Measurements from ENCODE around the gene RBKS. TPM values are rescaled to one million over a fixed set of nuclear protein-coding genes. Genes with fewer than 3 reads are reported as not detected.

Gene RBKS
- total RNA-seq, 4 donors from 2014 or later, result 1.6 to 5.4 (median 3.3) TPM

- no peak for DNase-seq
- H3K4me1 ChIP-seq, result peaks cover 0 to 7% of the 10 kb centered on the region in 2 donors
- H3K4me3 ChIP-seq, result no peak overlapping the region
- TF ChIP-seq POLR2A (IDR thresholded peaks at IDR 0.05) (no peak), CTCF (IDR thresholded peaks at IDR 0.05) (no peak)
- peak overlapping the region; percentile 96 for H3K27ac ChIP-seq
- no peaks in the 10 kb centered on the region for H3K9me3 ChIP-seq
- intact Hi-C loops (cut with DNase I; ENCODE audit: low total_unique reads), result no loop called here
- H3K36me3 ChIP-seq, result no peaks in the 10 kb centered on the region
- H3K27me3 ChIP-seq, result no peaks in the 10 kb centered on the region
These were observed 1.4 kb downstream of the RBKS start for GRCh38 chr2:27888790-27889189.

- H3K27ac ChIP-seq, result peak overlapping the region; percentile 96
- H3K4me1 ChIP-seq, result peaks cover 0 to 7% of the 10 kb centered on the region in 2 donors
- intact Hi-C loops (cut with DNase I; ENCODE audit: low total_unique reads), result no loop called here
- TF ChIP-seq POLR2A (IDR thresholded peaks at IDR 0.05) (no peak), CTCF (IDR thresholded peaks at IDR 0.05) (no peak)
- H3K9me3 ChIP-seq, result no peaks in the 10 kb centered on the region
- no peaks in the 10 kb centered on the region for H3K36me3 ChIP-seq
- no peaks in the 10 kb centered on the region for H3K27me3 ChIP-seq
- H3K4me3 ChIP-seq, result no peak overlapping the region
- DNase-seq, result no peak
These were observed 2.4 kb downstream of the RBKS start for GRCh38 chr2:27887830-27888229.

- intact Hi-C loops (cut with DNase I; ENCODE audit: low total_unique reads), result no loop called here
These were observed 3.1 kb downstream of the RBKS start for GRCh38 chr2:27887111-27887510.

GRCh38 chr2:27886322-27886721 lies 3.9 kb downstream of the RBKS start:
- H3K36me3 ChIP-seq, result no peaks in the 10 kb centered on the region
- DNase-seq, result no peak
- no peak overlapping the region for H3K4me3 ChIP-seq
- H3K27ac ChIP-seq, result peak overlapping the region in 1 of 2 donors; percentile 17
- intact Hi-C loops (cut with DNase I; ENCODE audit: low total_unique reads), result no loop called here
- no peaks in the 10 kb centered on the region for H3K4me1 ChIP-seq
- H3K27me3 ChIP-seq, result no peaks in the 10 kb centered on the region
- TF ChIP-seq CTCF (IDR thresholded peaks at IDR 0.05), result no peak
- no peaks in the 10 kb centered on the region for H3K9me3 ChIP-seq

More at GRCh38 chr2:27887111-27887510, 3.1 kb downstream of the RBKS start:
- no peak for DNase-seq
- no peaks in the 10 kb centered on the region for H3K36me3 ChIP-seq
- no peaks in the 10 kb centered on the region for H3K27me3 ChIP-seq
- H3K4me3 ChIP-seq, result no peak overlapping the region
- no peak for TF ChIP-seq CTCF (IDR thresholded peaks at IDR 0.05)
- TF ChIP-seq POLR2A (IDR thresholded peaks at IDR 0.05), result no peak
- H3K4me1 ChIP-seq, result no peaks in the 10 kb centered on the region
- H3K9me3 ChIP-seq, result no peaks in the 10 kb centered on the region
- peak overlapping the region in 1 of 2 donors; percentile 96 for H3K27ac ChIP-seq

GRCh38 chr2:27885661-27886060 lies 4.5 kb downstream of the RBKS start:
- DNase-seq, result no peak
- intact Hi-C loops (cut with DNase I; ENCODE audit: low total_unique reads), result no loop called here
- Histone ChIP-seq H3K4me1 (no peaks in the 10 kb centered on the region), H3K27me3 (no peaks in the 10 kb centered on the region), H3K9me3 (no peaks in the 10 kb centered on the region), H3K27ac (peak overlapping the region; percentile 9 to 17), H3K4me3 (no peak overlapping the region), H3K36me3 (no peaks in the 10 kb centered on the region)
- no peak for TF ChIP-seq POLR2A (IDR thresholded peaks at IDR 0.05)
- TF ChIP-seq CTCF (IDR thresholded peaks at IDR 0.05), result no peak
